NCI-H1048 (cell line): Measurements from ENCODE around the gene FILIP1L.

Experiments
- DNase-seq: peaks from one replicate; lab custom pipeline; 2025; lab: John Stamatoyannopoulos, UW

The FILIP1L gene

GRCh38 chr3:99951701-99952100, 162.6 kb downstream of the FILIP1L start:
- DNase-seq, result no peak

DNA sequence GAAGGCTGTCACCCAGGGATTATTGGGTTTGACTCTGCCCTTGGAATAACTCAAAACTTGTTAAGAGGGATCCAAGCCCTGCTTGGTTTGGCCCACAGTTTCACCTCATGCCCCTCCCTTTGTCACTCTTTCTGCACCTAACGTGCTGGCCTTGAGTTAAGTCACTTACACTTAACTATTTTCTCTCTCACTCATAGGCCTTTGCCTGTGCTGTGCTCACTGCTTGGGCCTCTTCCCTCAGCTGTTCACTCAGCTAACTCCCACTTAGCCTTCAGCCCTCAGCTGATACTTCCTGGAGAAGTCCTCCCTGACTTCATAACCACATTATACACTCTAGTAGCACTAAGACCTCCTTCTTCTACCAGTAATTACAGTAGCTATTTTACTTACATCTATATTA, 163.4 kb downstream of the FILIP1L start:
- no peak for DNase-seq

GRCh38 chr3:99949956-99950670, 164.2 kb downstream of the FILIP1L start:
- no peak for DNase-seq

GRCh38 chr3:99948467-99949089, 165.7 kb downstream of the FILIP1L start:
- no peak for DNase-seq

- no peak for DNase-seq
These were observed 166.9 kb downstream of the FILIP1L start for GRCh38 chr3:99947356-99947755.

- DNase-seq, result peak; percentile 73
These were observed 168.8 kb downstream of the FILIP1L start for GRCh38 chr3:99945328-99945995.

GRCh38 chr3:99943931-99944761, 170.2 kb downstream of the FILIP1L start:
- no peak for DNase-seq

GRCh38 chr3:99941211-99941610, 173.1 kb downstream of the FILIP1L start:
- no peak for DNase-seq

GRCh38 chr3:99940350-99940749, 174.0 kb downstream of the FILIP1L start:
- no peak for DNase-seq

GRCh38 chr3:99939876-99940275, 174.4 kb downstream of the FILIP1L start:
- no peak for DNase-seq

DNA sequence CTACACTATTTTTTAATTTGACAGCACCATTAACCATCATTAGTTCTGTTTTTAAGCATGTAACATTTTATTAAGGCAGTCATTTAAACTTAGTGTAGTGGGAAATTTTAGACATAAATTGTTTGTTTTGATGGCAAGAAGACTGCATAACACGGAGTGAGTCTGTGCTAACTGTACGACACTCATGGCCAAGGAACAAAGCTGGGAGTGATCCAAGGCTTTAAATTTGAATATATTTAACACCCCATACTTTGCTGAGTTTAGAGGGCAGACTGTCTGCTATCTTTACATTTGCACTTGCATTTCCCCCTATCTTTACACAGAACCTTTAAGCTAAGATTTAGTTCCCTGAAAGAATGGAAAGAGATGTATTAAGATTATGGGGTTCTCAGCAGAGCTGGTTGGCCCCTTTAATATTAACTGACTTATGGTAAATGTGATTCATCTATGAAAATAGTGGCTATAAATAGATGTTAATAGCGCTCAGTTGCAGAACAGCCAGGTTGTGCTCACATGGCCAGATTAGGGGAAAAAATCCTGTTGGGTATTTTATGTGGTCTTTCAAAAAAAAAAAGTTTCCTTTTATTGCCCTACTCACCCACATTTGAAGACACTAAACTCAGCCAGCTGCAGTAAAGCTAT, 175.9 kb downstream of the FILIP1L start:
- DNase-seq, result no peak

- no peak for DNase-seq
These were observed 179.1 kb downstream of the FILIP1L start for GRCh38 chr3:99934975-99935797.

DNA sequence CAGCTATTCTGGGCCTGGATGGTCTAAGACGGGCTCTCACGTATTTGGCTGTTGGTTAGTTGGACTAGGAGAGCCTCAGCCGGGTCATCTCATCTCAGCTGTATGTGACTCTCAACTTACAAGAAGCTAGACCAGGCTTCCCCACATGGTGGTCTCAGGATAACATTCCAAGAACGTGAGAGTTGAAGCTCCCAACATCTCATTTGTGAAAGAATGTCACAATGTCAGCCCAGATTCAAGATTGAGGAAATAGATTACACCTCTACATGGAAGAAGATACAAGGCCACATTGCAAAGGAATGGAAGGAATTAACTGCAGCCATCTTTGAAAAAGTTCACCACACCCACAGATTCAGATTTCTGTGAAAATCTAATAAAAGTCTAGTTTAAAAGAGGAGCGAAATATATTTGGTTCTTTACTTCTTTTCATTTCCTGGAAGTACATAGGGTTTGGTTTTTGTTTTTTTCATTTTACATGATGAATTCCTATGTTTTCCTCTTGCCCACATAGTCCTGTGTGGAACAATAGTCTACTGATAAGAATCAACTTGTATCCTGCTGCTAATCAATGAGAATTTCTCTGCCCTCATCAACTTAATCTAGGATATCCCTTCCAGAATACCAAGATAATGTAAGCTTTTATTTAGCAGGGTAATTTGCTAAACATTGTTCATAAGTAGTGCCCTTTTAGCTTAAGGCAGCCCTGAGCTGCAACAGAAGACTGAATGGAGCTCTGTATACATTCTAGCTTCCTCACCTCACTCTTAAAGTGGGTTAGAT, 180.1 kb downstream of the FILIP1L start:
- no peak for DNase-seq

DNA sequence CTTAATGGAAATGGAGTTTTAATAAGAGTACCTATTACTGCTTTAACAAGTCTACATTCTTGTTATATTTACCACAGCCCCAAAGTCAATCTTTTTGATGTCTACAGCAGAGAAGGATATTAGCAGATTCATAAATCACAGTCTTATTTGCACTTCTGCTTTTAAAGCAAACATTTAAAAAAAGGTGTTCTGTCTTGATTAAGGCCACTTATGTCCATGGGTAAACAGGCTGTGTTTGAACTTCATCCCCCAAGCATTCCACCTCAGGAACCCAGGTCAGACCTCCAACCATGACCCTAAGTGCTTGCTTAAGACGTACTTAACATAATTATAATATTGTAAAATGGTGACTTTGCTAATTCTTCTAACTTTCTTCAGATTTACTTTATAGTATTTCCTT, 183.2 kb downstream of the FILIP1L start:
- no peak for DNase-seq

DNA sequence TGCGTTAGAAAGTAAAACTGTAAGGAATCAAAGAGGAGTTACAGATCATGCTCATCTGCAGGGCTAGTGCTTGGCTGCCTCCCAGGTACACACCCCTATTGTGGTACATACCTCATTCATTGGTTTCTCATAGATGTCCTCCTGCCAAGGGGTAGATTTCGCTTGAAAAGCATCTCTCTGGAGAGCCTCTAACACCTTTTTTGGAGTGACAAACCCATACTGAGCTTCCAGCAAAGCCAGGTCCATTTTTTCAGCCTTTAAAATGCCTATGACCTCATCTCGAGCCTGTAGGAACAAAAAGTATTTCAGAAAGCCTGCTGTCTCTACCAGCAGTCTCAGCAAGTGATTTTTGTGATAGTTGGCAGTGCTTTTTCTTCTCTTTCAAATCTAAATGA, 184.6 kb downstream of the FILIP1L start:
- no peak for DNase-seq

- DNase-seq, result no peak
These were observed 185.2 kb downstream of the FILIP1L start for GRCh38 chr3:99928771-99929744.

DNA sequence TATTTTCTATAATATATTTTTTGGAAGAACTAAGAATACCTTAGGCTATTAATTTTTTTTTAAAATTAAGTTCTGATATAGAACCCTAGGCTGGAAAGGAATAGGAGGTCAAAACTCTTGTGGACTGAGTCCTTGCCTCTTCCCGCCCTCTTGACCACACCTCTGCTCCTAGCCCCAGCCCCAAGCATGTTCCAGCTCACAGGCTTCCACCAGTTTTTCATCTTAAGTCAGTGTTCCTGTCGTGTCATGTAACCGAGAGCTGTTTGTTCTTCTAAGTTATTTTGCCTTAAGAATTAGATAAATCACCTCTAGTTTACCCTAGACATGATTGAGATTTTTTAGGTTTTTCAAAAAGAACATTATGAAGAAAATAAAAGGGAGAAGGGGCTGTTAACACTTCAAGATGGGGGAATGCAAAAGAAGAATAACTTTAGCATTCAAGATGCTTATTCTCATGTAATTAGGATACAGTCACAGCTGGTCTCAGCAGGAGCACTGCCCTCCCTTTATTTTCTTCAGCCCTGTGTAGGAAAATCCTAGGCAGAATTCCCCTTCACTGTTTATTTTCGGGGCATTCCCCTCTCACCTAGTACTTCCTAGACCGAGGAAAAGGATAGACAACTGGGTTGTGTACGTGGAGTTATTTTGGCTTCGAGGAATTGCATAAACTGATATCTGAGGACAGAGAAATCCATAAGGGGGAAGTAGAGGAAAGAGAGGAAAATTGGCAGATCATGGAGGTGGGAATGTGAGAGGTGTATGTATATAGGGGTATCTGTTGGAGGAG, 186.4 kb downstream of the FILIP1L start:
- DNase-seq, result no peak

- no peak for DNase-seq
These were observed 188.6 kb downstream of the FILIP1L start for GRCh38 chr3:99925584-99926230.
